ENCODE results near the gene DDOST. TPM values are rescaled to one million over a fixed set of nuclear protein-coding genes. Genes with fewer than 3 reads are reported as not detected.

The DDOST gene
- total and polyA plus RNA-seq, 10 of the 15 experiments (the other 5 are each of a cell fraction or from before 2014, with no cell fraction given) = 100 to 274 (median 201) TPM

DNA sequence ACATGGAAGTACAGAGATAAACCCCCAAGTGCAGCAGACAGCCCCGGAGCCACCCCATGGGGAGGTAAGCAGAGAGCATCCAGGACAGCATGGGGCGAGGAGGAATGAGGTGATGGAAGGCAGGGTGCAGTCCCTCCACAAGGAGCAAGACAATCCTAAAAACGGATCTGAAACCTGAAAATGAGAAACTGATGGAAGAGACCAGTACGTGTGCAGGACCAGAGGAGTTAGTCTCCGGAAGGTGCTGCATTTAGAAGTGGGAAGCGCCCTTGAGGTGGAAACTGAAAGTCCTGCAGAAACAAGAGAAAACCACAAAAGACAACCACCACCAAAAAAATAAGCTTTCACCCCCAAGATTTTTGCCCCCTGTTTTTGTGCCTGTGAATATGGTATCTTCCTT lies 17.4 kb upstream of the DDOST start:
- ATAC-seq (peak; percentile 89), FAIRE-seq (peak; percentile 92), DNase-seq (ENCODE audit: low read depth, low spot score) (peak; percentile 57)
- ChIA-PET RAD21 (ENCODE audit: unreplicated experiment) (no interaction called here), SMC1A (ENCODE audit: uncharacterized antibody, unreplicated experiment) (interaction anchor here (0.8 kb wide), 1 partner anchor 19 kb away, joined by 3 read pairs; no protein-coding TSS in a partner anchor), CTCF (interaction anchor here (0.6 to 3.2 kb wide), 2 partner anchors 18 to 1434 kb away, joined by 3 to 13 read pairs; no protein-coding TSS in a partner anchor), POLR2A (interaction anchor here (0.6 kb wide), 1 partner anchor 581 kb away, joined by 4 read pairs; no protein-coding TSS in a partner anchor)
- Histone ChIP-seq H3K27ac (ENCODE audit: control insufficient read depth, insufficient read depth) (no peak overlapping the region), H3K27me3 (replicated peaks in 1 of 2; ENCODE audit: control insufficient read depth in 2 of 2, insufficient read depth in 2 of 2, low read length in 1 of 2) (peaks cover 2 to 3% of the 10 kb centered on the region in 2 experiments), H3K4me1 (ENCODE audit: control insufficient read depth, insufficient read depth, low read length) (peaks cover 7% of the 10 kb centered on the region), H4K20me1 (ENCODE audit: control insufficient read depth, insufficient read depth) (no peaks in the 10 kb centered on the region), H3K79me2 (ENCODE audit: control insufficient read depth, insufficient read depth, low read length) (no peaks in the 10 kb centered on the region), H3K4me3 (peak overlapping the region; percentile 41; the same call in 1 of the 2 replicates), H3K36me3 (ENCODE audit: control insufficient read depth in 2 of 2, insufficient read depth in 2 of 2, low read length in 1 of 2) (no peaks in the 10 kb centered on the region), H3K9ac (ENCODE audit: control insufficient read depth, insufficient read depth, low read length) (no peak overlapping the region), H2AFZ (ENCODE audit: control insufficient read depth, low read depth, low read length) (no peak overlapping the region), H3K4me2 (ENCODE audit: control insufficient read depth, insufficient read depth) (peak overlapping the region; percentile 63; the same call in 1 of the 2 replicates), H3K9me3 (replicated peaks; ENCODE audit: control insufficient read depth, insufficient read depth, low read length) (peaks cover 2% of the 10 kb centered on the region; the same call in 2 of the 3 replicates)
- no TSS peak for BruUV-seq (replicated peaks)
- intact Hi-C loops (cut with micrococcal nuclease; ENCODE audit: unreplicated experiment) (no loop called here), in situ Hi-C loops (cut with MboI) (no loop called here)
- 2% methylated on average over 6 of the region's 6 CpGs for WGBS (ENCODE audit: insufficient coverage, insufficient replicate concordance, low lambda C conversion rate, missing lambda C conversion rate)
- TF ChIP-seq LARP7 (IDR thresholded peaks at IDR 0.05) = no peak
- TF ChIP-seq, protein P1, sequence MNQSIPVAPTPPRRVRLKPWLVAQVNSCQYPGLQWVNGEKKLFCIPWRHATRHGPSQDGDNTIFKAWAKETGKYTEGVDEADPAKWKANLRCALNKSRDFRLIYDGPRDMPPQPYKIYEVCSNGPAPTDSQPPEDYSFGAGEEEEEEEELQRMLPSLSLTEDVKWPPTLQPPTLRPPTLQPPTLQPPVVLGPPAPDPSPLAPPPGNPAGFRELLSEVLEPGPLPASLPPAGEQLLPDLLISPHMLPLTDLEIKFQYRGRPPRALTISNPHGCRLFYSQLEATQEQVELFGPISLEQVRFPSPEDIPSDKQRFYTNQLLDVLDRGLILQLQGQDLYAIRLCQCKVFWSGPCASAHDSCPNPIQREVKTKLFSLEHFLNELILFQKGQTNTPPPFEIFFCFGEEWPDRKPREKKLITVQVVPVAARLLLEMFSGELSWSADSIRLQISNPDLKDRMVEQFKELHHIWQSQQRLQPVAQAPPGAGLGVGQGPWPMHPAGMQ (IDR thresholded peaks at IDR 0.05; ENCODE audit: borderline replicate concordance) = no peak
- no peak for TF ChIP-seq JUNB (IDR thresholded peaks at IDR 0.05)
- peak; percentile 64; the same call in 1 of the 2 replicates for TF ChIP-seq DPF2 (IDR thresholded peaks at IDR 0.05)
- TF ChIP-seq, protein P2, sequence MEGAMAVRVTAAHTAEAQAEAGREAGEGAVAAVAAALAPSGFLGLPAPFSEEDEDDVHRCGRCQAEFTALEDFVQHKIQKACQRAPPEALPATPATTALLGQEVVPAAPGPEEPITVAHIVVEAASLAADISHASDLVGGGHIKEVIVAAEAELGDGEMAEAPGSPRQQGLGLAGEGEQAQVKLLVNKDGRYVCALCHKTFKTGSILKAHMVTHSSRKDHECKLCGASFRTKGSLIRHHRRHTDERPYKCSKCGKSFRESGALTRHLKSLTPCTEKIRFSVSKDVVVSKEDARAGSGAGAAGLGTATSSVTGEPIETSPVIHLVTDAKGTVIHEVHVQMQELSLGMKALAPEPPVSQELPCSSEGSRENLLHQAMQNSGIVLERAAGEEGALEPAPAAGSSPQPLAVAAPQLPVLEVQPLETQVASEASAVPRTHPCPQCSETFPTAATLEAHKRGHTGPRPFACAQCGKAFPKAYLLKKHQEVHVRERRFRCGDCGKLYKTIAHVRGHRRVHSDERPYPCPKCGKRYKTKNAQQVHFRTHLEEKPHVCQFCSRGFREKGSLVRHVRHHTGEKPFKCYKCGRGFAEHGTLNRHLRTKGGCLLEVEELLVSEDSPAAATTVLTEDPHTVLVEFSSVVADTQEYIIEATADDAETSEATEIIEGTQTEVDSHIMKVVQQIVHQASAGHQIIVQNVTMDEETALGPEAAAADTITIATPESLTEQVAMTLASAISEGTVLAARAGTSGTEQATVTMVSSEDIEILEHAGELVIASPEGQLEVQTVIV (IDR thresholded peaks at IDR 0.05; ENCODE audit: borderline replicate concordance, partially characterized antibody) = no peak
- peak; percentile 89 for TF ChIP-seq IKZF1 (conservative IDR thresholded peaks at IDR 0.05)
- peak; percentile 83 for TF ChIP-seq FOXM1 (IDR thresholded peaks at IDR 0.05; ENCODE audit: low read depth, low read length)
- no peak for TF ChIP-seq FOS (IDR thresholded peaks at IDR 0.05; ENCODE audit: borderline replicate concordance, extremely low read depth, insufficient read length)
- TF ChIP-seq POU2F2 (IDR thresholded peaks at IDR 0.05; ENCODE audit: borderline replicate concordance, low read depth, low read length) = no peak
- no peak for TF ChIP-seq ZSCAN29 (IDR thresholded peaks at IDR 0.05)
- TF ChIP-seq IKZF2 (IDR thresholded peaks at IDR 0.05) = peak; percentile 95
- no peak for TF ChIP-seq HDAC2 (IDR thresholded peaks at IDR 0.05)
- TF ChIP-seq RAD51 (IDR thresholded peaks at IDR 0.05) = no peak
- TF ChIP-seq WRNIP1 (IDR thresholded peaks at IDR 0.05; ENCODE audit: borderline replicate concordance, low read depth, low read length) = no peak
- TF ChIP-seq SMAD1 (IDR thresholded peaks at IDR 0.05; ENCODE audit: low read depth, partially characterized antibody) = no peak
- TF ChIP-seq SMC3 (IDR thresholded peaks at IDR 0.05; ENCODE audit: borderline replicate concordance, low read length) = no peak
- TF ChIP-seq HDAC6 (IDR thresholded peaks at IDR 0.05; ENCODE audit: unreplicated experiment) = no peak
- TF ChIP-seq PAX5 (IDR thresholded peaks at IDR 0.05; ENCODE audit: borderline replicate concordance, low read depth, low read length) = no peak
- TF ChIP-seq, protein P3, sequence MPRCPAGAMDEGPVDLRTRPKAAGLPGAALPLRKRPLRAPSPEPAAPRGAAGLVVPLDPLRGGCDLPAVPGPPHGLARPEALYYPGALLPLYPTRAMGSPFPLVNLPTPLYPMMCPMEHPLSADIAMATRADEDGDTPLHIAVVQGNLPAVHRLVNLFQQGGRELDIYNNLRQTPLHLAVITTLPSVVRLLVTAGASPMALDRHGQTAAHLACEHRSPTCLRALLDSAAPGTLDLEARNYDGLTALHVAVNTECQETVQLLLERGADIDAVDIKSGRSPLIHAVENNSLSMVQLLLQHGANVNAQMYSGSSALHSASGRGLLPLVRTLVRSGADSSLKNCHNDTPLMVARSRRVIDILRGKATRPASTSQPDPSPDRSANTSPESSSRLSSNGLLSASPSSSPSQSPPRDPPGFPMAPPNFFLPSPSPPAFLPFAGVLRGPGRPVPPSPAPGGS (IDR thresholded peaks at IDR 0.05; ENCODE audit: borderline replicate concordance, insufficient read depth, low read depth, low read length, poor library complexity, severe bottlenecking) = peak; percentile 41
